GM20431 (cell line): ENCODE measurements around the gene SLC22A4.

ENCODE experiments used
- in situ Hi-C: fragments of 300-500 bp; cut with MseI, MboI; formaldehyde crosslinking; loops from one replicate; pipeline ENCODE4 v1.15.0; 2020; ENCODE audit warnings: low sequenced_read_pairs; ENCODE audit not compliant: unreplicated experiment

Gene SLC22A4

GRCh38 chr5:132293992-132294727 lies at the start of gene SLC22A4:
TSS of gene SLC22A4 (plus strand) at chr5:132294394. CDS start at chr5:132294617, 223 bp downstream.
- in situ Hi-C loops = no loop called here

- in situ Hi-C loops = no loop called here
These were observed 48.6 kb upstream of the SLC22A4 start for GRCh38 chr5:132245593-132245992.

- in situ Hi-C loops = no loop called here
These were observed 47.4 kb upstream of the SLC22A4 start for GRCh38 chr5:132246806-132247205.

- in situ Hi-C loops = no loop called here
These were observed 43.6 kb upstream of the SLC22A4 start for GRCh38 chr5:132250547-132250946.

- in situ Hi-C loops = no loop called here
These were observed 42.9 kb upstream of the SLC22A4 start for GRCh38 chr5:132251220-132251725.

GRCh38 chr5:132253008-132253441 lies 41.2 kb upstream of the SLC22A4 start:
- in situ Hi-C loops = no loop called here

- in situ Hi-C loops = no loop called here
These were observed 40.5 kb upstream of the SLC22A4 start for GRCh38 chr5:132253452-132254320.

GRCh38 chr5:132254321-132254977 lies 39.7 kb upstream of the SLC22A4 start:
- in situ Hi-C loops = no loop called here

GRCh38 chr5:132256086-132256782 lies 38.0 kb upstream of the SLC22A4 start:
- in situ Hi-C loops = no loop called here

- in situ Hi-C loops = no loop called here
These were observed 37.4 kb upstream of the SLC22A4 start for GRCh38 chr5:132256783-132257130.

- in situ Hi-C loops = no loop called here
These were observed 36.8 kb upstream of the SLC22A4 start, which contains the start of gene PDLIM4 for GRCh38 chr5:132257131-132258101. TSS of gene PDLIM4 (plus strand) at chr5:132257696. CDS start at chr5:132257735, 39 bp downstream.

GRCh38 chr5:132258102-132259068 lies 35.8 kb upstream of the SLC22A4 start:
- in situ Hi-C loops = no loop called here

GRCh38 chr5:132259069-132259851 lies 34.9 kb upstream of the SLC22A4 start:
- in situ Hi-C loops = no loop called here

GRCh38 chr5:132260051-132260450 lies 34.1 kb upstream of the SLC22A4 start:
- in situ Hi-C loops = no loop called here

- in situ Hi-C loops = no loop called here
These were observed 33.3 kb upstream of the SLC22A4 start for GRCh38 chr5:132260714-132261551.
